ENCODE data around the gene DOCK10.

DOCK10 gene

GRCh38 chr2:224895377-224895776 is 146.9 kb downstream of the DOCK10 start:
- TF ChIP-seq ZFP3 (CRISPR knock-in tag; IDR thresholded peaks at IDR 0.05) (no peak), ZNF8 (CRISPR knock-in tag; IDR thresholded peaks at IDR 0.05) (no peak), TOX (CRISPR knock-in tag; IDR thresholded peaks at IDR 0.05; ENCODE audit: borderline replicate concordance) (no peak), RARB (CRISPR knock-in tag; IDR thresholded peaks at IDR 0.05) (no peak), ZC3H10 (CRISPR knock-in tag; IDR thresholded peaks at IDR 0.05) (no peak), CSDC2 (CRISPR knock-in tag; IDR thresholded peaks at IDR 0.05) (no peak), TSHZ2 (CRISPR knock-in tag; IDR thresholded peaks at IDR 0.05) (no peak), ISL1 (CRISPR knock-in tag; IDR thresholded peaks at IDR 0.05) (no peak), PATZ1 (CRISPR knock-in tag; IDR thresholded peaks at IDR 0.05; ENCODE audit: borderline replicate concordance) (no peak), OSR1 (CRISPR knock-in tag; IDR thresholded peaks at IDR 0.05) (no peak), ZFP30 (CRISPR knock-in tag; IDR thresholded peaks at IDR 0.05) (no peak)
- TF ChIP-seq, protein P1, sequence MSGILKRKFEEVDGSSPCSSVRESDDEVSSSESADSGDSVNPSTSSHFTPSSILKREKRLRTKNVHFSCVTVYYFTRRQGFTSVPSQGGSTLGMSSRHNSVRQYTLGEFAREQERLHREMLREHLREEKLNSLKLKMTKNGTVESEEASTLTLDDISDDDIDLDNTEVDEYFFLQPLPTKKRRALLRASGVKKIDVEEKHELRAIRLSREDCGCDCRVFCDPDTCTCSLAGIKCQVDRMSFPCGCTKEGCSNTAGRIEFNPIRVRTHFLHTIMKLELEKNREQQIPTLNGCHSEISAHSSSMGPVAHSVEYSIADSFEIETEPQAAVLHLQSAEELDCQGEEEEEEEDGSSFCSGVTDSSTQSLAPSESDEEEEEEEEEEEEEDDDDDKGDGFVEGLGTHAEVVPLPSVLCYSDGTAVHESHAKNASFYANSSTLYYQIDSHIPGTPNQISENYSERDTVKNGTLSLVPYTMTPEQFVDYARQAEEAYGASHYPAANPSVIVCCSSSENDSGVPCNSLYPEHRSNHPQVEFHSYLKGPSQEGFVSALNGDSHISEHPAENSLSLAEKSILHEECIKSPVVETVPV (CRISPR knock-in tag; IDR thresholded peaks at IDR 0.05): no peak
- no peak for ATAC-seq

DNA sequence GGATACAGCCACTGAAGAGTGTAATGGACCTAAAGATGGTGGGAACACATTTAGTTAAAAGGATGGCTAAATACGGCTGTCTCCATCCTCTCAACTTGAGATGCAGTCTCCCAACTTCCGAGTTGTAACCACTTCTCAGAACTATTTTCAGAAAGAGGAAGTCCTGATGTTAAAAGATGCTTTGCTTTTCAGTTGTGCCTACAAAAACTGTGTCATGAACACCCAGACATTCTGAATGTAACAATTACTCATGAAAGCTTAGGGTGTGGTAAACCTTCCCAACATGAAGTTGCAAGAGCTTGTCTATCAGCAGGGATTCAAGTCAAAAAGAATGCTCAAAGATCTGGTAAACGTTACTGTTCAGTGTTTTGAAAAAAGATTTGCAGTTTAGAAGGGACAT is 147.9 kb downstream of the DOCK10 start:
- no peak for ATAC-seq
- TF ChIP-seq TOX (CRISPR knock-in tag; IDR thresholded peaks at IDR 0.05; ENCODE audit: borderline replicate concordance) (no peak), RARB (CRISPR knock-in tag; IDR thresholded peaks at IDR 0.05) (no peak), BACH2 (CRISPR knock-in tag; IDR thresholded peaks at IDR 0.05; ENCODE audit: borderline replicate concordance) (no peak), CSDC2 (CRISPR knock-in tag; IDR thresholded peaks at IDR 0.05) (no peak), TSHZ2 (CRISPR knock-in tag; IDR thresholded peaks at IDR 0.05) (no peak), TCF4 (CRISPR knock-in tag; IDR thresholded peaks at IDR 0.05; ENCODE audit: borderline replicate concordance) (no peak), ZFP3 (CRISPR knock-in tag; IDR thresholded peaks at IDR 0.05) (no peak), POU6F1 (CRISPR knock-in tag; IDR thresholded peaks at IDR 0.05; ENCODE audit: borderline replicate concordance, low read depth) (no peak), ZNF565 (CRISPR knock-in tag; conservative IDR thresholded peaks at IDR 0.05; ENCODE audit: low read depth) (no peak), GLIS3 (CRISPR knock-in tag; IDR thresholded peaks at IDR 0.05) (no peak), ZNF8 (CRISPR knock-in tag; IDR thresholded peaks at IDR 0.05) (no peak), ZNF70 (CRISPR knock-in tag; IDR thresholded peaks at IDR 0.05) (no peak), PPARA (CRISPR knock-in tag; IDR thresholded peaks at IDR 0.05; ENCODE audit: borderline replicate concordance) (no peak), ARNTL (CRISPR knock-in tag; IDR thresholded peaks at IDR 0.05; ENCODE audit: borderline replicate concordance, low read depth) (no peak), ESRRG (CRISPR knock-in tag; IDR thresholded peaks at IDR 0.05) (no peak), ZFP30 (CRISPR knock-in tag; IDR thresholded peaks at IDR 0.05) (no peak), ZC3H10 (CRISPR knock-in tag; IDR thresholded peaks at IDR 0.05) (no peak), ISL1 (CRISPR knock-in tag; IDR thresholded peaks at IDR 0.05) (no peak), SNAI2 (CRISPR knock-in tag; IDR thresholded peaks at IDR 0.05) (no peak)
- TF ChIP-seq, protein P1 (CRISPR knock-in tag; IDR thresholded peaks at IDR 0.05): no peak
